Ramos (cell line): ENCODE data around the gene PSMD6.

ENCODE experiments used
- in situ Hi-C: fragments of 300-500 bp; cut with MboI; formaldehyde crosslinking; loops from one replicate; pipeline ENCODE4 v1.14.3; 2022; ENCODE audit warnings: low sequenced_read_pairs; ENCODE audit not compliant: unreplicated experiment

The PSMD6 gene

GRCh38 chr3:64023187-64023860 is at the start of gene PSMD6:
Gene PSMD6 (minus strand): TSS chr3:64023494. CDS start chr3:64023419, 75 bp downstream.
- in situ Hi-C loops = loop anchor here (10.0 kb wide), 1 partner anchor 441 kb away; no protein-coding TSS in a partner anchor

GRCh38 chr3:64072126-64072525 is 48.8 kb upstream of the PSMD6 start:
- in situ Hi-C loops = no loop called here

- in situ Hi-C loops = no loop called here
Measured at GRCh38 chr3:64070704-64071103, 47.4 kb upstream of the PSMD6 start.

GRCh38 chr3:64067506-64068346 is 44.4 kb upstream of the PSMD6 start:
- in situ Hi-C loops = no loop called here

- in situ Hi-C loops = no loop called here
Measured at GRCh38 chr3:64064804-64065203, 41.5 kb upstream of the PSMD6 start.

GRCh38 chr3:64063983-64064438 is 40.7 kb upstream of the PSMD6 start:
- in situ Hi-C loops = no loop called here

GRCh38 chr3:64063207-64063982 is 40.1 kb upstream of the PSMD6 start:
- in situ Hi-C loops = no loop called here

- in situ Hi-C loops = no loop called here
Measured at GRCh38 chr3:64061628-64062027, 38.3 kb upstream of the PSMD6 start.

GRCh38 chr3:64059484-64060175 is 36.3 kb upstream of the PSMD6 start:
- in situ Hi-C loops = no loop called here

- in situ Hi-C loops = no loop called here
Measured at GRCh38 chr3:64058566-64058965, 35.3 kb upstream of the PSMD6 start.

- in situ Hi-C loops = no loop called here
Measured at GRCh38 chr3:64057231-64057630, 33.9 kb upstream of the PSMD6 start.

GRCh38 chr3:64056606-64057180 is 33.4 kb upstream of the PSMD6 start:
- in situ Hi-C loops = no loop called here

GRCh38 chr3:64055076-64055475 is 31.8 kb upstream of the PSMD6 start:
- in situ Hi-C loops = no loop called here

- in situ Hi-C loops = no loop called here
Measured at GRCh38 chr3:64054488-64054887, 31.2 kb upstream of the PSMD6 start.

GRCh38 chr3:64053581-64053980 is 30.3 kb upstream of the PSMD6 start:
- in situ Hi-C loops = no loop called here

- in situ Hi-C loops = no loop called here
Measured at GRCh38 chr3:64053117-64053516, 29.8 kb upstream of the PSMD6 start.

GRCh38 chr3:64049832-64050231 is 26.5 kb upstream of the PSMD6 start:
- in situ Hi-C loops = no loop called here

GRCh38 chr3:64049136-64049535 is 25.8 kb upstream of the PSMD6 start:
- in situ Hi-C loops = no loop called here

- in situ Hi-C loops = no loop called here
Measured at GRCh38 chr3:64048631-64049061, 25.4 kb upstream of the PSMD6 start.

GRCh38 chr3:64047787-64048186 is 24.5 kb upstream of the PSMD6 start:
- in situ Hi-C loops = no loop called here
